D721Med (cell line): ENCODE measurements around the gene HP1BP3.

Source experiments
- DNase-seq: peaks from one replicate; pipeline ENCODE4 v3.0.0; 2011; ENCODE audit warnings: low spot score; ENCODE audit not compliant: insufficient read length
- FAIRE-seq: peaks from 2 replicates; lab custom pipeline; 2011; peaks lifted over from hg19 to GRCh38; lab: Jason Lieb, UNC
- CTCF ChIP-seq: IDR thresholded peaks from 2 replicates; pipeline ENCODE4 v1.5.1; 2012; ENCODE audit warnings: mild to moderate bottlenecking, control low read depth; ENCODE audit not compliant: insufficient read depth; ENCODE audit errors: missing control alignments

Gene HP1BP3

DNA sequence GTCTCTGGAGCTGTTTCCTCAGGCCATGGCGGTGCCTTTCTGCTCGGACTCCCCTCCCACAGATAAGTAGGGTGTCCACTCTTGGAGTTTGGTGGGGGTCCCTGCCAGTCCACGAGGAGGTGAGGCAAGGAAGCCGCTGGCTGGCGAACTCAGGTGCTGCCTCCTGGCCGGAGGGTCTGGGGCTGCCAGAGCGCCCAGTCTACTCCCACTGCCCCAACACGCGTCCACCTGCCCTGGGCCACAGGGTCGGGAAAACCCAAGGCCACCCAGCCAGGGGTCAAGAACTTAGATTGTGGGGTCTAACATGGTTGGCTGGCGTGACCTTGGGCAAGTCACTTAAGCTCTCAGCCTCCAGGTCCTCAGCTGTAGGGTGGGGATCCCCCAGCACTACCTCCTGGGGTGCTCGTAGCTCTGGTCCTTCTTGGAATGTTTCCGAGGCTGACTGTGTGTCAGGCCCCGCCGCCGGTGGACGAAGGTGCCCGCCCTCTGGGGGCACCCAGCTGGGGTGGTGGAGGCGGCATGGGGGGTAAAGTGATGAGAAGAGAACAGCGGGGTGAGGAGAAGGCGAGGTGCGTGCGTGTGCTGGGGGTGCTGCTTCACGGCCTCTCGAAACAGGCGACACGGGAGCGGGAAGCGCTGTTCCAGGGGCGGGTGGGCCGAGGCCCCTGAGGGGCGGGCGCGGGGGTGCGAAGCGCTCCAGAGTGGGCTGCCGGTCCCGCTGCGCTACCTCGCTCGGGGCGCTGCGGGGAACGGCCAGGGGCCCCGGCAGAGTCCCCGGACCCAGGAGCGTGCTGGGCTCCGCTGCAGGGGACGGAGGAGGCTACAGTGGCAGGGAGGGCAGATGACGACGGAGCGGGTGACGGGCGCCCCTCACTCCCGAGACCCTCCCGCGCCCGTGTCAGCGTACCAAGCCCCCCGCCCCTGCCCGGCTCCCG, 55.8 kb downstream of the HP1BP3 start:
- TF ChIP-seq CTCF = no peak
- no peak for FAIRE-seq
- no peak for DNase-seq

DNA sequence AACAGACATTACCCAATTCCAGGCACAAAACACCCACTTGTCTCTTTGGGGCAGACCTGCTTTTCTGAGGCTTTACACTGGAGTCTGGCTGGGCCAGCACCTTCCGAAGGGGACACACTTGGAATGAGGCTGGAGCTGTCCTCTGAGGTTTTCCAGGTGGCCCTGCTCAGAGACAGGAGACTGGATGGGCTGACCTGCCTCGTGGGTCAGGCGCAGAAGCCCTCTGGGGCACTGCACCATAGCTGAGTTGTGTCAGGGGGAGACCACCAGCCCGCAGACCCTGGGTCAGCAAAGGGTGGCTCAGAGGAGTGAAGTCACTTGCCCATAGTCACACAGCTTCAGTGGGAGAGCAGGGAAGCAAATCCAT, 56.4 kb downstream of the HP1BP3 start:
- no peak for DNase-seq
- TF ChIP-seq CTCF = no peak
- no peak for FAIRE-seq

- no peak for TF ChIP-seq CTCF
- FAIRE-seq (no peak), DNase-seq (no peak)
These were observed 57.0 kb downstream of the HP1BP3 start for GRCh38 chr1:20729990-20730689.

- DNase-seq = no peak
- no peak for TF ChIP-seq CTCF
- no peak for FAIRE-seq
These were observed 57.8 kb downstream of the HP1BP3 start for GRCh38 chr1:20729155-20729931.

DNA sequence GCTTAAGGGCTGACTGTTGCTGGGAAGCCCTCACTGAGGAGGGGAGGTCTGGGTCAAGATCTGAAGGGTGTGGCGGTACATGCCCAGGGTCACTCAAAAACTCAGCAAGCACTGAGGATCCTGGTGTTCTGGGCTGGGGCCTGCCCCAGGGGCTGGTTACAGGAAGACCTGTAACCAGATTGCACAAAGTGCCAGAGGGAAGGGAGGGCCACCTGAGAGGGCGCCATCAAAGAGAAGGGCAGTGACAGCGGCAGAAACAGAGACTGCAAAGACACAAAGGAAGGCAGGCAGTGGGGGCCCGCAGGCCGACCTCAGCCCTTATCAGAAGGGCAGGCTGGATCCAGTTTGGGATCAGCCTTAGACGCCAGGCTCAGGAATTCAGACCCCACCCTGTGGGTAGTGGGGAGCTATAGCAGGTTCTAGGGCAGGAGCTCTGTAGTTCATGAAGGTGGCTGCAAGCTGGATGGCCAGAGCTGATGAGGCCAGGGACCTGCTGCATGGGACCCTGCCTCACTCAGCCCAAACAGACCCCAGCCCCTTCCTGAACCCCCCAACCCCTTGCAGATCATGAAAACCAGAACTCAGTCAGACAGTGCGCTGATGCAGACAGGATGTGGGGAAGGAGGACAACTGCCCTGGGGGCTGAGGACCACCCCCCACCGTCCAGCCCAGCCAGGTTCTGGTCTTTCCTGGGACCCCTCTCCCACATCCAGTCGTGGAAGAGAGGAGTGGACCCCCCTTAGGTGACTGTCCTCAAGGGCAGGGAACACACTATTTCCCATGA, 58.5 kb downstream of the HP1BP3 start:
- no peak for FAIRE-seq
- TF ChIP-seq CTCF = no peak

DNA sequence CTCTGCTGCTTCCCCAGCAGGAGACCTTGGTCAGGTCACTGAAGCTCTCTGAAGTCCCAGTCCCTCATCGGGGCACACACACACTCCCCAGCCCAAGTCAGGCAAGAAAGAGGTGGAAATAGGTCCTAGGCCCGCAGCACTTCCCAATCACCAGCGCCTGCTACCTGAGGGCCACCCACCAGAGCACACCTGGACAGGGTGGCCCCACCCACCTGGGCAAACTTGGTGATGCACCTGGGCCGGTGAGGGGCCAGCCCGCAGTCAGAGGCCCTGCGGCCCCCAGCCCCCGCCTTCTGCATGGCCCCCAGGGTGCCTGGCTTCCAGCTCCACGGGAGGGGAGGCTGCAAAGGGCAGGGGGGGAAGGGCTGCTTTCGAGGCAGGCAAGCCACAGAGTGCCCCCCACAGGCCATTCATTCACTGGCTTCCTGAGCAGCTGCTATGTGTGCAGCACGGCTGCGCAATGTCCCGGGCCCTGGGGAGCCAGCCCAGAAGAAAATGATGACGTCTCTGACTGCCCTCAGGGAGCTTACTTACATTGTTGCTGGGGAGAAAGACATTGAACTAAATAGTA, 59.3 kb downstream of the HP1BP3 start:
- FAIRE-seq (no peak), DNase-seq (no peak)
- no peak for TF ChIP-seq CTCF

More for the DNA sequence above, 58.5 kb downstream of the HP1BP3 start:
- DNase-seq = no peak
